Amygdala (tissue), 56 donors: ENCODE results near the gene SLC1A4.

ENCODE experiments used
- DNase-seq, 56 donors: peaks; one replicate each; lab custom pipeline; 2025; lab: John Stamatoyannopoulos, UW

The SLC1A4 gene

DNA sequence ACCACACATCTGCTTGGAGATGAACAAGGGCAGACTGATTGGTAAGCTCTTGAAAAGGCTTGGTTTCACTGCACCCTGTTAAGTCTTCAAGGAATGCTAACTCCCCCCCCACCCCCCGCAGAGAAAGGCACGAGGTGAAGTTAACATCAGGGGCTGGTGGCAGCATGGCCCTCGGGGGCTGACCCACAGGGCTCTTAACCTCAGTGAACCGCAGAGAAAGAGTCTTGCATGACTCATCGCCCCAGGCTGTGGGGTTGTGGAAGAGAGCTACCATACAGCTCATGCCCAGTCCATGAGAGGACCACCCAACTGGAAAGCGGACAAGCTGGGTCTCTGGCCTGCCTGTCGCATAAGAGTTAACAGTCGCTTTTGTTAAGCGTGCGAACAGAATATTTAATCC lies 56.5 kb downstream of the SLC1A4 start:
- no peak for DNase-seq

DNA sequence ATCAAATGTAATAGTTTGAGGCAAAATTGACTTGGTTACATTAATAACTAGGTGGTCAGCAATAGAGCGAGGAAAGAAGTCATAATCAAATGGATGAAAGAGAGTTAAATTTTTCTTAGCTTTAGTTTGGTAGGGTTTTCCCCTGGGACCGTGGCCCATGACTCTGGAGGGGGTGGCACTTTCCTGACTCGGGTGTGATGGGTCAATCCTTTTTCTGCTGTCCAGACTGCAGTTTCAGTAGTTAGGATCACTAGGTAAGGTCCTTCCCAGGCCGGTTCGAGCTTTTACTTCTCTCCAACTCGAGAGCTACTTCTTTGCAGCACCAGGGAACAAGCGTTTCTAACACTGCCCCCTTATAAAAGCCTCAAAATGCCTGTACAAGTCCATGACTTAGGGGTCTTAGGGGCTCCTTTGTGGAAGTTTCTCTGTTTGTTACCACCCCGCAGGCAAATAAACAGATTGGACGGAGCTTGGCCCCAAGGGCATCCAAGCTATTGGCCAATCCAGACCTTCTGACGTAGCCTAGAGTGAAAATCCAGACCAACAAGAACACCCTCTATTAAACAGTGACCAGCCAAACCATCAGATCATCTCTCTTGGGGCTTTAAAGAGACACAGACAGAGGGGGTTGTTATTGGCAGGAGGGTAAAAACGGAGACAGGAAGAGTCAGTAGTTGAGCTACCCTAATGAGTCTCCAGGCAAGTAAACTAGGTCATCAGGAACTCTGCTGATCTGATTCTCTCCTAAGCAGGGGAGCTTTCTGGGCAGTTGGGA lies 57.6 kb downstream of the SLC1A4 start:
- DNase-seq: no peak

DNA sequence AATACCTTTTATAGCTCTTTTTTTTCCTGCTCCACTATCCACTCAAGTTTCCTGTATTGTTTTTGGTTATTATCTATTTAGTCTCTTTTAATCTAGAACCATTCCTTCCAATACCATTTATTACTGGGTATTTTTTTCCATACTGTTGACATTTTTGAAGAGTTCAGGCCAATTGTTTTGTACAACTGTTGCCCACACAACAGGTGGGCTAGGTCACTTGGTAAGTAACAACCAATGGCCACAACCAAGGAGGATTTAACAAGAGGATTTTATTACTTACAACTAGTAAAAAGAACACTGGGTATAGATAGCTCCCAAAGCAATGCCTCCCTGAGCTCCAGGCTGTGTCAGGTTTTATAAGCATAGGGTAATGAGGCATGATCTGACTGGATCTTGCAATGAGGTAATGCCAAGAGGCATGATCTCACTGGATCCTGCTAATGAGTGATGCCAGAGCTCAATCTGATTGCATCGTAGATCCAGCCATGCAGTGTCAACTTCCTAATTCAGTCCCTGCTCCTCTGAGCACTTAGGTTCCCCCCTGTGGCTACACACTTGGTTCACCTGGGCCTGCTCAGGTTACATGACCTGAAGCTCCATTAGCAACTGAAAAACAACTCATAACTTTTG lies 59.9 kb downstream of the SLC1A4 start:
- no peak for DNase-seq

DNA sequence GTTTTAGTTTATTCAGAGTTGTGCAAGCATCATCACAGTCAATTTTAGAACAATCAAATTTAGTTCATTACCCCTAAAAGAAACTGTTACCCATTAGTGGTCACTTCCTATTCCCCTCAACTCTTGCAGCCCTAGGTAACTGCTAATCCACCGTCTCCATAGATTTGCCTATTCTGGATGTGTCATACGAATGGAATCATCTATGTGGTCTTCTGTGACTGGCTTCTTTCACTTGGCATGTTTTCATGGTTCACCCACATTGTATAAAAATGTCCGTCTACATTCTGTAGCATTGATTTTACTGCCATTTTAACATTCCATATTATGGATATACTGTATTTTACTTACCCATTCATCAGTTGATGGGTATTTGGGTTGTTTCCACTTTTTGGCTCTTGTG lies 61.7 kb downstream of the SLC1A4 start:
- DNase-seq: no peak

DNA sequence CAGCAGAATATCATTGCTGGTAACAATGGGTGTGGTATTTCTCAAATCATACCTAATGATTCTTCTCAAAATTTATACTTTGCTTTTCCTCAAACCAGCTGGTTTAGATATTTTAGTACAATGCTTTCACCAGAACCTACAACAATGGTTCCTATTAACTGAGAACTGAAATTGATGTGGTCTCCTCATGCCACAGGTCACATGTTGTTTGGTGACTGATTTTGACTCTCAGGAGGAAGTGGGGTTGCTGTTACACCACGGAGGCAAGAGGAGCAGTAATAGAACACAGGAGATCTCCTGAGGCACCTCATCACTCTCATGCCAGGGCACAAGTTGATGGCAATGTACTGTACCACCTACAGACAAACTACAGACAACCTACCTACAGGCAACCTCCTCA lies 64.0 kb downstream of the SLC1A4 start:
- DNase-seq: peak in 3 of 56 donors; percentile 16 to 44 (median 23)

DNA sequence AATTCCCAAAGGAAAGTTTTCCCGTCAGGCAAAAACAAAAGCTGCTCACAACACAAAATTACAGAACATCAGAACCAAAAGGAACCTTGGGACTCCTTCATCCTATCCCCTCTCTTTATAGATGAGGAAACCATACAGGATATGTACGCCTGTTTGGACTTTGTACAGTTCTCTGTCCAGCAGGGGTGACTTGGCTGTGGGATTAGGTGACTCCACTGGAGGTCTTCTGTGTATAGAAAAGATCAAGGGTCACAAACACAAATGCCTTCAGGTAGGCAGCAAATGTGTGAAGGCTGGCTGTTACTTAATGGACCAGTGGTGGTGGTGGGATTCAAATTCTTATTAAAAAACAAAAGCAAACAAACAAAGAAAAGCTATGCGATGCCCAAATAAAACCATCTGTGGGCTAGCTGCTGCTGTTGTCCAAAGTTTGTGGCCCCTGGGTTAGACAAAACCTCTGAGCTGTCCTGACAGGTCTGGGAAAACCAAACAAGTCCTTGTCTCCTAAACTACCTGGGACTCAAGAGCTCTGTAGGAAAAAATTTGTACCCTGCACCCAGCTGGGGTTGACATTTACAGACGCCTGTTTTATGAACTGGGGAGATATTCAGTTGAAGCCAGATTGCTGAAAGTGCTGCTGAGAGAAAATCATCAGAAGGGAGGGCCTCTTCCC lies 65.7 kb downstream of the SLC1A4 start:
- no peak for DNase-seq

DNA sequence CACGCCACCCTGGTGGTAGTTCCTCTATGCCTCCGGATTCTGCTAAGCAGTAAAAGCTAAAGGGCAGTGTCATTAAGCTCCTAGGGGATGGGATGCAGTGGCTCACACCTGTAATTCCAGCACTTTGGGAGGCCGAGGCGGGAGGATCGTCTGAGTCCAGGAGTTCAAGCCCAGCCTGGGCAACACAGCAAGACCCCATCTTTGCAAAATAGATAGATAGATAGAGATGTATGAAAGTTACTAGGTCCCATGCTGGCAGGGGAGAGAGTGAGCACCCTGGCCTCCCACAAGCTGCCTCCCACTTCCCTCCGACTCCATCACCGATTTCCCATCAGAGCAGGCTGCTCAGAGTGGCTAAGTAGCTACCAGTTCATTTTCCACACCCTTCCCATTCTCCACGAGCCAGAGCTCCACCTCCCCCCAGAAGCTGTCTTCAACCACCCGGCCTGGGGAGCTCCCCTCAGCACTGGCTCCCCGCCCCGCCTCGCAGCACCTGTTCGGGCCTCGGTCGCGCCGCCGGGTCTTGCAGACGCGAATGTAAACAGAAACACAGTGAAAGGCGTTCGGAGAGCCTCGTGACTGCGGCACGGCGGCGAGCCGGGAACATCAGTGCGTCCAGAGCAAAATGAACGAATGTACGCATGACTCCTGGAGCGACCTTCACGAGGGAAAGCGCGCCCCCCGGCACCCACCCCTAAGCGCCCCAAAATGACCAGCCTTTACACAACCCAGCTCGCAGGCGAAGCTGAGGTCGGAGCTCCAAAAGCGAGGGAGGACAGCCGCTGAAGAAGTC lies 66.4 kb downstream of the SLC1A4 start:
- DNase-seq: peak in 8 of 56 donors; percentile 60 to 82 (median 68)

DNA sequence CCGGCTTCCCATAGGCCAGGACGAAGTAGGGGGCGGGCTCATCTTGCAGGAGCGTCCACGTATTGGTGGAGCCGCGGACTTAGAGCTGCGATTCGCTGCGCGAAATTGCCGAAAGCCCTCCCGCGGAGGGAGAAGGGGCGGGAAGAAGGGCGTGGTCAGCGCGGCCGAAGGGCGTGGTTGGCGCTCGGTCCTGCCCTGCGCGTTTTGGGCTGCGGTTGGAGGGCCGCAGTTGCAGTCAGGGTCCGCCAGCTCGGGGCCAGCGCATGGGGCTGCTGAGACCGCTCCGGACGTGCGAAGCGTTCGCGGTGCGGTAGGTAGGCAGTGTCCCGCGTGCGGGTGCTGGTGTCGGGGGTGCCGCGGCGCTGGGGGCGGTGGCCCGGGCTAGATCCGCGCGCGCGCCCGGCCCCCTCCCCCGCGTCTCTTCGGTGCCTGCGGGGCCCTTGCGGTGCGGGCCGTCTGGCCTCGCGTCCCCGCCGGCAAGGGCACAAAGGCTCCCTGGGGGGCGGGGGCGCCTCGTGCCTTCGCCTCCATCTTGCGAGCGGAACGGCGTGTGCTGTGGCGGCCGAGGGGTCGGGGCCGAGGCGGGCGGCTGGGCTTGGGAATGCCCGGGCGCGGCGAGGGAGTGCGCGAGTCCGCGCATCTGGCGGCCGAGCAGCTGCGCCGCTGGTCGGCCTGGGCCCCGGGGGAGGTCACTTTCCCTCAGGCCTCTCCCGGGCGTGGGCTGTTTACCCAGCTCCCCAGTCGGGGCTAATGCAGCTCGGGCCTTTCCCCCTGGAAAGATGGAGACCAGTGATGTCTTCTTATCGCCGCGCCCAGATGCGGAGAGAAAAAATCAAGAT lies 67.2 kb downstream of the SLC1A4 start, which contains the start of gene CEP68:
Gene CEP68 (plus strand): TSS at position 202 of the 839 bp plus-strand sequence. CDS start 13,029 bp downstream, outside the sequence.
- DNase-seq: peak; percentile 59 to 98 (median 94)

DNA sequence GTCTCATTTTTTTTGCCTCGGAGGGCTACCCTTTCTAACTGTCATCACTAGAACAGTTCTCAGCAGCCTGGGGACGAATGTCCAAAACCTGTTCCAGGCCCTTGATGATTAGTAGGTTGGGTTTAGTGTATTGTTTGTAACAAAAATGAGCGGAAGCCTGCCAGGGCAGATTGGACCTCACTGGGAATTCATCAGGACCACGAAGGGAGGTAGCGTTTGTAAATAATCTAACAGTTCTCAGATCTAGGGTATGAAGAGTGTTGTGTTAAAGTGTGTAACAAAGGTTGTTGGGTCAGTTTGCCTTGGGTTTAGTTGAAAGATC lies 67.8 kb downstream of the SLC1A4 start:
- DNase-seq: no peak

DNA sequence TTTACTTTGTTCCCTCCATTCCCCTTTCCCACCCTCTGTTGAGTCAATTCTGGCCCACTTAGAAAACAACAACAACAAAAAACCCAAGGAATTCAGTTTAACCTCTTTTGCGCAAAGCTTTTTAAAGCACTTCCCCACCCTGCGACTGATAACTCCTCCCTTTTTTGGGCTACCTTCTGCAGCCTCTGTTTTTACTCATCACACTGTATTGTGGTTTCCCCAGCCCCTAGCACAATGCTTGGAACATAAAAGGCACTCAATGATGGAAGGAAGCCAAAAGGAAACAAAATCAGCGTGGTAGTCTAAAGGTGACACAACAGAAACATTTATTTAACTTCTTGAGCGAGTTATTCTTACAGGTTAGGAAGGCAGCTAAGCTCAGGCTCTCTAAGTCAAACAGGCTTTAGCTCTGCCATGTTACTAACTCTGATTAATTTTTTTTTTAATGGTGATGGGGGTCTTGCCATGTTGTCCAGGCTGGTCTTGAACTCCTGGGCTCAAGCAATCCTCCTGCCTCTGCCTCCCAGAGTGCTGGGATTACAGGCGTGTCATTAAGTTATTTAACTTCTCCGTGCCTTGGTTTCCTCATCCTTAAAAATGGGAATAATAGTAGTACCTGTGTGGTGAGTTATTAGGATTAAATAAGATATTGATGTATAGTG lies 68.3 kb downstream of the SLC1A4 start:
- no peak for DNase-seq

DNA sequence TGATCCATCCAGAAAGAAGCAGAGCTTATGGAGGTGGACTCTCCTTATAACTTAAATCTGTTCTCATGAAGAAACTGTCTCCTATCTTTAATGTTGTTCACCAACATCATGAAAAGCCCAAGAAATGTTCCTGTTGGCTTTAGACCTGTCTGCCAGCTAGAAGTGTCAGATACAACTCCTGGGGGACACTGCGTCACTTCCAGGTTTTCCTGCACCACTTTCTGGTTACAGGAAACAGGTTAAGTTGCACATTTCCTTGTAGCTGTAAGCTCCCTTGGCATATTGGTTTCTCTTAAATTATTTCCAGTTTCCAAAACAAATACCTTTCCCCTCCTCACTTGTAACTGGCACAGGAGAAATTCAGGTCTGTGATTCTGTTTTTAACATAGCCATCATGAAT lies 69.9 kb downstream of the SLC1A4 start:
- DNase-seq: no peak

DNA sequence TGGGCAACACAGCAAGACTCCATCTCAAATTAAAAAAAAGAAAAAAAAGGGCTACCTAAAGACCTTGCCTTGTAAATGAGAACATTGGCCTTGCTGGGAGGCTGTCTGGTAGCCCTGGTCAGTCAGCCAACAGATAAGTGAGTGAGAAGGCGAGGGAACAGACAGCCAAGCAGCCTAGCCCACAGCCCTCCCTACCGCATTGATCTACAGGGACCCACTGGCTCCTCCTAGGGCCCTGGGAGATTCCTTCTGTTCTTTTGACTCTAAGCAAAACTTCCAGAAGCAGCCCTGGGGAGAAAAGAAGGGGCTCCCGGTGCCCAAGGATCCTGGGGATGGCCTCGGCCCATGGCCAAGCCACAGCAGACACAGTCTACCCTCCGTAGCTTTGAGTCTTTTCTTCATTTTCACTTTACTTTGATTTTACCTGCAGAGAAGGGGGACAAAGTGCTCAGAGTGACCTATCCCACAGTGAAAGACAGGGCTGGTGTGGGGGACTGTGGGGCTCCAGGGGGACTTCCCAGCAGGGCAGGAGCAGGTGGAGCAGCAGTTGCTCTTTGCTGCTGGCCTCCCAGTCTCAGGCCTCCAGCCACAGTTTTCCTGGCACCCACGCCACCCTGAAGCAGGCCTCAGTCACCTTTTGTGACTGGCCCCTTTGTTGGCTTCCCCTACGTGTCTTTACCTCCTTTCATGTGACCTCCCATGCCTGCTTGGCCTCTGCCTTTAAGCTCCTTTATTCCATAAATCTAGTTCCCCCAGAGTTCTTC lies 72.1 kb downstream of the SLC1A4 start:
- no peak for DNase-seq

DNA sequence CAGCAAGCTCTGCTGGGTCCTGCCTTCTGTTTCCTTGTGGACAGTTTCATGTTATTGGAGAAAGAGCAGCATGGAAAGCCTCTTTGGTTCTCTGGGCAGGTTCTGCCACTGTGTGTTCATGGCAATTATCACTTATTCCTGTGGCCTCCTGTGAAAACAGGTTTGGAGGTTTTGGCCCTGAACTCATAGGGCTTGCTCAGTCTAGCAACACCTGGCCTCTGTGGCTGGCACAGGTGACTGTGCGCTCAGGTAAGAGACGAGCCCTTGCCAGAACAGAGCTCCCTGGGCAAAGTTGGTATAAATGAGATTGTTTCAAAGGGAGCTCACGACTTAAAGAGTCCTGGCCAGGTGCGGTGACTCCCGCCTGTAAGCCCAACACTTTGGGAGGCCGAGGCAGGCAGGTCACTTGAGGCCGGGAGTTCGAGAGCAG lies 72.7 kb downstream of the SLC1A4 start:
- DNase-seq: no peak

DNA sequence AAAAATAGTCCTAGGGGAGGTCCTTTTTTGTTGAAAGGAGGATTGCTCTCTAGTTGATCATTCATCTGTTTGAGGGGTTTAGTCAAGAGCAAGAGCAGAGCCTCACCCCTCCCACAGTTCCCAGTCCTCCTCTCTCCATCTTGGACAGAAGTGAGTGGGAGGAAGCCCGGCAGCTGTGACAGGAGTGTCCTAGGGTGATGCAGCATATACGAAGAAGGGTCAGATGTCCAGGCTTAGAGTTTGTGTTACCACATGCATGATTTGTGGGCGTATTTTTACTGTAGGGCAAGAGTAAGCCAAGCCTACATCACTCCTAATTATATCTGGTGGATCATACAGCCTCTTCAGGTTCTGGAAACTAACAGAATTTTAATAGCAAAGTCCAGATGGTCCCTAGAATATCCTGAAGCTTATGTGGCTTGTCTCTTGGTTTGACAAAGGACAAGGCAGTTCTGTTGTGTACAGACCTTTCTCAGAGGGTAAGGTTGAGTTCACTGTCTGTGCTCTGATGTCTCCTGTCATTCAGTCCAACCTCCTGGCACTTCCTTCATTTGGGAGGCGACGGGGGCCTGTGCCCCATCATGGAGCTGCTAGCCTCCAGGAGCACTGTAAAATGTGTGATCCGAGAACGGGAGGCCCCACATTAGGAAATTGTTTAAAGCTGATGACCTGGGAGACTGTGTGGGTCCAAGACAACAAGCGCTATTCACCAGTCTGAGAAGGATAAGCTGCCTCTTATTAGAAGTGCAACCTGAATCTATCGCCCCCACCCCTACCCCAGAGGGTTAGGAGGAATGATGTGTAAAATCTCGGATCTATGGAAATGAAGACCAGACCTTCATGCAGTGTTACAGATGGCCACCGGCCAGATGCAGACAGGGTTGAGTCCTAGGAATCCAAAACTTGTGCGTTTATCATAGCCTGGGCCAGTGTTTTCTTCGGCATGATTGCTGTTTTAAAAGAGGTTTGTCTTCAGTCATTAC lies 73.9 kb downstream of the SLC1A4 start:
- no peak for DNase-seq

DNA sequence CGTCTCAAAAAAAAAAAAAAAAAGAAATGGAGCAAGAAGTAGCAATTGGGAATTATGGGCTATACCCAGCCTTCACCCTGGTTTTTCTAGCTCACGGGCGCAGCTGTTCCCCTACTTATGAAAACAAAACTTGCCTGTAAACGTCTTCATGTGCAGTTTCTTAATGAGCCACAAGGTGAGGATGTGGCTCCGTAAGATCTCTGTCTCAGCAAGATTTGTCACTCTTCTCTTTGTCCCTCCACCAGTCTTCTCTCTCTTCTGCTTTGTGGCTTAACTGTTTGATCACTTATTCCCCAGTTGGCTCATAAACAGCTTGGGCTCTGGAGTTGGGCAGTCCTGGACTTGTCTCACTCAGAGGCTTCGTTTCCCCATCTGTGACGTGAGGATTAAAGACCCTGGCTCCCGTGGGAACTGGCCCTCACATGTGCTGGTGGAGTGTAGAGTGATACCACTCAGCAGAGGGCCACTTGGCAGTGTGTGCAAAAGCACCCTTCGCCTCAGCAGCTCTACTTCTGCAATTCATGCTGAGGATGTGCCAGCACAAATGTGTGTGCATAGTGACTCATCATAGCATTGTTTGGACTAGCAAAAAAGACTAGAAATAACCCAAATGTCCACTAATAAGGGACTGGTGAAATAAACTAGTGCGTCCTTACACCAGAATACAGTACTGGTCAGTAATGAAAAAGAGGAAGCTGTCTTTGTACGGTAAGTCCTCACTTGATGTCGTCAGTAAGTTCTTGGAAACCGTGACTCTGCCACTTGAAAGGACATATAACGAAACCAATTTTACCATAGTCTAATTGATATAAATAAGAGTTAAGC lies 75.7 kb downstream of the SLC1A4 start:
- DNase-seq: peak in 44 of 56 donors; percentile 16 to 78 (median 49)

DNA sequence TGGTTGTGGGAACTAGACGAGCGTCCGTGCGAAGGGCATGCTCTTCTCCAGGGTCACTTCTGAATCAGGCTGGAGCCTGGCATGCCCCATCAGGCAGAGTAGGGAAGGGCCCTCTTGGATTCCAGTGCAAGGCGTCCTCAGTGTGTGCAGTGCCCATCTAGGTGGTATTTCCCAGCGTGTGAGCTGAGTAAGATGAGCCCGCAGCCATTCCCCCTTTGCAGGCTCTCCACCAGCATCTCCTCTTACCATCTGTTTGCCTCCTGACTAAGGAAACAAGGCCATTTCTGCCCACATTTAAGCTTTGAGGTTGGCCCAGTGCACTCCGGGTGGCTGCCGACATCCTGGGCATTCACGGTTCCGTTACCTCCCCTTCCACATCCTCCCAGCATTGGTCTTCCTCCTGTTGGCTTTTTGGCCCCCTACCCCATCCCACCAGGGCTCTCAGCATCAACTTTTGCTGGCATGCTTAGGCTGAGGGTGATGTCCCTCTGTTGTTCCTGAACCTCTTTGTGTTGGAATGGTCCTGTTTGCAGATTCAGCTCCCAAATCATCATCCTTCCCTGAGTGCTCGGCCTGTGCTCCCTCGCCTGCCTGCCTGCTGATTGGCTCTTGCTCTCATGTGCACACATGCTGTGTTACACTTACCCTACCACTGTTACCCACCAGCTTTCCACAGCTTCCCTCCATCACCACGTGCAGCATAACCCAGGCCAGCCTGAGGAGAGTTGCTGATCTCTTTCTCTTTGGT lies 78.8 kb downstream of the SLC1A4 start:
- no peak for DNase-seq
